Measurements from ENCODE around the gene PRPF38B.
A peak's percentile ranks its signal among the peaks of the same experiment; 100 is the strongest.

The PRPF38B gene

DNA sequence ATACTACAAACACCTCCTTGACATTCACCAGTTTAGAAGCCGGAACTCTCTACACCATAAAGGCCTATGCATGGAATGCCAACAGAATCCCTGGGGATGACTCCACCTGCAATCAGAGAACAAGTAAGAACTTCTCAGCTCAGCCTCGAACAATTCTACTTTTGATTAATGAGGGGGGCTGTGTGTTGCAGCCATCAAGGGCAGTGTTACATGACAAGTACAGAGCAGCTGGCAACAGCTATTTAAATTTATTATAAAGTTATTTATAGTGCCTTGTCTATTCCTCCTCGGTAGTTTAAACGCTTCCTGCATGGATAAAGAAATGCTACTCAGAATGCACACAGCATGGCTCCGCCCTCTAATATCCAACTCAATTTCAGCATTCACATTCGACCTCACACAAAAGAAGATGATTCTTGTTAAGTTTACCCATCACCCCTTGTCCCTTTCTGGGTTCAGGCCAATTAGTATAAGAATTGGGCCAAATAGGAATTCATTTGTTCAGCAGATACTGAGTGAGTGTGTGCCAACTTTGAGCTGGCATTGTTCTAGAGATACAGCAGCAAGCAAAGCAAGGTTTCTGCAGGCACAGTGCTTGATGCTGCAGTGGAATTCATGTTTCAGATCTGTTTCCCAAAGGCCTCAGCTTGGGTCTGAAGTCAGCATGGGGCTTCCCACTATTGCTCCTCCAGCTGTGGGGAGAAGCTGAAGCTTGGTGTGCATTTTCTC is 27.0 kb downstream of the PRPF38B start:
- no peak for DNase-seq (ENCODE audit: low read depth)

DNA sequence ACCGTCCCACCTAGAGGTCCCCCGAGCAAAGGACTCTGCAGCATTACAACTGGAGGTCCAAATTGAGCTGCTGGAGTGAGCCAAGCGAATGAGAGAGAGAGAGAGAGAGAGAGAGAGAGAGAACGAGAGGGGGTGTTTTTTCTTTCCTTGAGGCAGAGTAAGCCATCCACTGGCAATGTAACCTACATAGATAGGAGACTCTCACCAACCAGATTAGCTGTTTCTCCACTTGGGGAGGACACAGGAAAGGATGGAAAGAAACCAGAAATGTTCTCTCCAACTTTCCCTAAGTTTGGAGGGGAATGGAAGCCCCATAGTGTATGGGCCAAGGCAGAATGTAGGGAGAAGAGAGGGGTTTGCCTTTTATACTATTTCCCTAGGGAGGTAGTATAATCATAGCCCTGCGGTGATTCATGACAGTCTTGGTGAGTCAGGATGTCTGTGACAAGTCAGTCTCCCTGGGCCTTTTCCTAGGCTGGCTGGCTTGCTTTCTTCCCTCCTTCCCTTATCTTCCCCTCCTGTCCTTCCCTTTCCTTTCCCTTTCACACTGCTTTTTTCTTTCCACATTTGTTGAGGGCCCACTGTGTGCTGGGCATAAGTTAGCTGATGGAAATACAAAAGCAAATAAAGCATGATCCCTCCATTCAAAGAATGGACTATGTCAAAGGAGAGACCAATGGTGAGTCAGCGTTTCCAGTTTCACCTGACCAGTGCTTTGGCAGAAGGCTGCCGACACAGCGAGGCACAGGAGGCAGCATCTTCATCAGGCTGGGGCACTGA is 27.7 kb downstream of the PRPF38B start:
- DNase-seq (ENCODE audit: low read depth), result no peak

DNA sequence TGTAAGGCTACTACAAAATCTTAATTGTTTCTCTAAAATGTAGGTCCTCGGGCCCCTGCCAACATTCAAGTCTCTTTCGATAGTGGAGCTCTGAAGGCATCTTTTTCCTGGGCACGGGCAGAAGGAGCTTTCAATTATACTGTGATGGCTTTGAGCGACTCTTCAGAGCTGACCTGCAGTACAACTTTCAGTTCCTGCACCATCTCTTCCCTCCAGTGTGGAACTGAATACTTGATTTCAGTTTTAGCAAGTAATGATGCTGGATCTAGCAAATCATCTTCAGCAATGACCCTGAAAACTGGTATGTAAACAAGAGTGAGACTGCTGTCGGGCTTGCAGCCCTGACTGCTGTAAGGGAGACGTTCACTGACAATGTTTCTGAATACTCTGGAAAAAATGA is 30.2 kb downstream of the PRPF38B start:
- no peak for DNase-seq (ENCODE audit: low read depth)

DNA sequence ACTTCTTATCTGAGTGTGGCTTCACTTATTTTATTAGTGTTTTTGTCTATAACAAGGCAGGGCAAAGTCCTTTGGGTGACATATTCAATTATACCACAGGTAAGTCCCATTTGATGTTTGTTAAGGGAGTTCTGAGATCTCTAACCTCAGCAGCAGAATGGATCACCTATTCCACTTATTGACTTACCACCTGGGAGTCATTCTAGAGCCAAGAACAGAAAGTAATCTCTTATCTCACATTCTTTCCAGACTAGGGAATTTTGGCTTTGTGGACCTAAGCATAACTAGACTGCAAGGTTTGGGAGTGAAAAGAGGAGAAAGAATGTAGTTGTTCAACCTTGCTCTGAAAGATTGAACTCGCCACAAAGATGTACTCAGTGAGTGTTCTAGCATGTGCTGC is 33.8 kb downstream of the PRPF38B start:
- DNase-seq (ENCODE audit: low read depth), result no peak

DNA sequence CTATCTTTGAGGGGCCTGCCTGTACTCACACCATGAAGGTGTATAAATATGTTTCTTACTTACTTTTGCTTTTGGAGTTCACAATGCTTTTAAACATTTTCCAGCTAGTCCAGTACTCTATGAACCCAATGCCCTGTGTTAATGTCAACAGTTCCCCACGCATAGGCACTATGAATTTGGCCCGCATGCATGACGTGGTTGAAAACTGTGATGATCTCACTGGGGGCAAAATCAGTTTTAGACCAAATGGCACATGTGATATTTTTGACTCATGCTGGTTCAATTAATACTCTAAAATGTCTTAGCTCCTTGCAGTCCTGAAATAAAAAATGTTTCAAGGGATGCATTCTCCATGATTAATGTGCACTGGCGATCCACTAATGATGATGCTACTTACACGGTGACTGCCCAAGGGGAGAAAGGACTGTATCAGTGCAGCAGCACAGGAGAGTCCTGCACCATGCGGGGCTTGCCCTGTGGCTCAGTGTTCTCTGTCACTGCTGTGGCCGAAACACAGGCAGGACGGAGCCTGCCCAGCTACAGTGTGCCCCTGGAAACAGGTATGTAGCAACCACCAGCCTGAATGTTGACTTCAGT is 36.3 kb downstream of the PRPF38B start:
- no peak for DNase-seq (ENCODE audit: low read depth)

DNA sequence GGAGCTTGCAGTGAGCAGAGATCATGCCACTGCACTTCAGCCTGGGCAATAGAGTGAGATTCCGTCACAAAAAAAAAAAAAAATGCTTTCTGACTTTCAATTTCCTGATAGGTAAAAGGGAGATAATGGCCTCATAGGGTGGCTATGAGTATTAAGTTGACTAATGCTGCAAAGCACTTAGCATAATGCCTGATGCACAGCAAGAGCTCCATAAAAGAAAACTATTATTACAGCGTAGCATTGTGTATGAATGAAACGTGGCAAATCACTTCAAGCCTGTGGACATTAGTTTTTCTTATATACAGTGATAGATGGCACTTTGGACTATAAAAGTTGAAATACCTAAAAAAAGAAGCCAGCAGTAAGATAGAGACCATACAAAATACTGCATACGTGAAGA is 37.4 kb downstream of the PRPF38B start:
- DNase-seq (ENCODE audit: low read depth), result no peak

DNA sequence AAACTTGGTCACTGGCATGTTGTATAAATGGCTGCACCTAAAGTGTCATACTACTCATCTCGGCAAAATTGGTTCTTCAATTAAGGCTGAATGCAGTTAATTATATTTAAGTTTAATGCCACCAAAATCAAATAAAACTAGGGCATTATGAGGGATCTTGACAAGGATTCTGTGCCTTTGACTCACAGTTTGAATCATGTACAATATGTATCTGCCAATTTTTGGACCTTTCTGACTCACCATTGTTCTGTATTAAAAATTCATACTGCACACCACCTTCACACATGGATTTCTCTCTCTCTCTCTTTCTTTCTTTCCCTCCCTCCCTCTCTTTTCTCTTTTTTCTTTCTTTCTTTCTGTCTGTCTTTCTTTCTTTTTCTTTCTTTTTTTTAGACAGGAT is 40.3 kb downstream of the PRPF38B start:
- no peak for DNase-seq (ENCODE audit: low read depth)

DNA sequence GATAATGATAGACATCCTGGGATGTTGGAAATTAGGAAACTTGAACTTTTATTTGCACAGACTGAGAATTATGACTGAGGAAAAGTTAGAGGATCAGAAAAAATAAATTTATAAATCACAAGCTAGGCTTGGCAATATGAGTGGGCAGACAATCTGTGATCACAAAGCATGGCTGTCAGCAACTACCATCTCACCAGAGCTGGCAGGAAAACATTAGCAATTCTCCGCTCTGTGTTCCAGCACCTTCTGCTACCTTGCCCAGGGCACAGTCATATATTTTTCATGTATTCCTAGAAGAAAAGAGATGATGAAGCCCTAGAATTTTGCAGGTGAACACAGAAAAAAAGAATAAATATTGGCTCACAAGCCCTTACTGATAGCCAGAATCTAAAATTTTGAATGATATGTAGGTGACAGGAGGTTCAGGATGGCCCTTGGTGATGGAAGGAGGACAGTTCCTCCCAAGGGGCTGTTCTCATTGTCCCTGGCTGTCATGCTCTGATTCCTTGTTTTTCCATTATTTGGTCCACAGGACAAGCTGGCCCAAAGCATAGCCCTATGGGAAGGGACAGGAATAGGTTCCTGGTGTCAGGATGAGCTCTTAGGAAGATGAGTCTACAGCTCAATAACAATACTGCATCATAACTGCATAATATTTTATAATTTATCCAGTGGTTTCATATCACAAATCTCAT is 42.2 kb downstream of the PRPF38B start:
- DNase-seq (ENCODE audit: low read depth), result no peak

DNA sequence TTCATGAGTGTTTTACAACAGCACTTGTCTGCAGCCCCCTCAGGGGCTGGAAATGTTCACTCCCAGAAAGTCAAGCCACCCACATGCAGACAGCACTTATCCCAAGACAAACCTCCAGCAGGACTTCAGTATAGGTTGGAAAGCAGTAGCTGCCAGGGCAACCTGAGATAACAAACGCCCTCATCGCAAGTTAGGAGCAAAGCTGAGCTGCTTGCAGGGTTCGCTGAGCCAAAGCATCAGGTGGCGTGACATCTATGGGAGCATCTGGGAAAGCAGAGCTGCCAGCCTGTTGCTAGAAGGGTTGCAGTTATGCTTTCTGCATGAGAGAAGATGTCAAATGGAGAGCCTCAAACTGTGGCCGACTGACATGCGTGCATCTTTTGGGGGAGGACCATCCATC is 50.1 kb downstream of the PRPF38B start:
- DNase-seq (ENCODE audit: low read depth), result no peak

DNA sequence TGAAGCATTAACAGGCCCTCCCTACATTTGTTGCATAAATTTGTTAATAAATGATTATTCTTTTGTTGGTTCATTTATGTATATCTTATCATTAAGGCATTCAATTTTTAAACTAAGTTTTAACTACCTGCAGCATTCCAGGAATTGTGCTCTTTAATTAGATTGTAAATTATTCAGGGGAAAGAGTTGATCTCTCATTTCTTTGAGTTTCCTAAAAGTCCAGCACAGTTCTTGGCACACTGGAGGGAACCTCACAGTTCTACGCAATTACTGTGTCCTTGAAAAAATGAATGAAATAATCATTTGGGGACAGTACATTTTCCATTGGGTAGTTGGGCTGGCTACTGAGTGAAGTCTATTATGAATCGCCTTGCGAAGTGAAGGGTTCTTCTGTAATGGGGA is 53.9 kb downstream of the PRPF38B start:
- DNase-seq (ENCODE audit: low read depth), result no peak

DNA sequence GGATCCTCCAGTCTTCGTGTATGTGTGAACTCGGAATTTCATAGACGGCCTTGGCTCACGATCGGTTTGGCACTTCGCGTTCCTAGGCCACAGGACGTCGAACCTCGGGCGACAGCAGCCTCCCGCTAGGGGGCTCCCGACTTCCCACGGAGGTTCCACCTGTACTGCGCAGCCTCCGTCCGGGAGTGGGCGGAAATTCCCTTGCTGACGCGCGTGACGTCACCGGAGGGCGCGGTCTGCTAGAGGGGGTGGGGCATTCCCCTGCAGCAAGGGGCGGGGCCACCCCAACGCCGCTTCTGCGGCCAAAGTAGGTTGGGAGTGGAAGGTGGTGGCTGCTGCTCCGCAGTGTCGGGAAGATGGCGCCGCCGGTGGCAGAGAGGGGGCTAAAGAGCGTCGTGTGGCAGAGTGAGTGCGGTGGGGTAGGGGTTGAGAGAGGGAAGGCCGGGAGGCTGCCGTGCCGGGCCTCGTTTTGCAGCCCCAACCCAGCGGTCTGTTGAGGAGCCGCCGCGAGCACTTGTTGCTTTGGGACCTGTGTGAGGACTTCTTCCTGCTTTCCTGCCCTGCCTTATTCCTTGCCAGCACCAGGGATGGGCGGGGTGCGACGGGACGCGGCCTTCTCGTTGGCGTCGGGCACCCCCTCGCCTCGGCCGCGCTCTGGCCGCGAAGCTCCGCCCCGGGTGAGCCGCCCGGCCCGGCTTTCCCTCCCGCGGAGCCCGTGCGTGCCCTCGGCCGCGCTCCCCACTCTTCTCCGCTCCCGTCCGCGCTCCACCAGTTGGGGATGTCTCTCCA is 54.5 kb downstream of the PRPF38B start, which contains the start of gene STXBP3:
Gene STXBP3 (plus strand): TSS at position 293 of the 789 bp plus-strand sequence. CDS start 64 bp downstream, at position 357.
- peak; percentile 98 for DNase-seq (ENCODE audit: low read depth)

DNA sequence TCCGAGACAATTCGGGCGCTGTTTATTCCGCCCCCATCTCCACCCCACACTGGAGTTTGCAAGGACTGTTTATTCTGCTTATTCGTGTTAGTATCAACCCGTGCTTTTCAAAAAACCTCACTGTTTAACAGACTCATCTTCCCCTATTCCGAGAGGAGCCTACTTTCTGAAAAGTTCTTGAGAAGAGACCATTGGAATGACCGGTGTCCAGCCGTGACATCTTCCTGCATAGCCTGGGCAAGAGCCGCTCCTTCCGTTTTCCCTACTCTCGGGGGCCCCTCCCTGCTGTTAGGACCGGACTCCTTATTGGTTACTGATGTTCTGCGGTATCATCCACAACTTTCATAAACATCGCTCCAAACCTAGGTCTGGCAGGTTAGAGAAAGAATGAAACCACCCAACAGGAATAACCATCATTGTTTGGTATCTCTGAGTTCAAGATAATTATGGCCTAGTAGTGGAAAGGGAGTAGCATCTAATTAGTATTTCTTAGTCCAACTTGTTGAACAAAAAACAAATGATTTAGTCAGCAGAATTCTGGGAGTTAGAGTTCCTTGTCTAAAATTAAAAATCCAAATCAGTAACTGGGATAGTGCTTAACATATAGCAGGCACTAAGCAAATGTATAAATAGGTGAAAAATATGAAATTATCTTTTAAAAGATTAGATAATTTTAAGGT is 55.2 kb downstream of the PRPF38B start:
- peak; percentile 13 for DNase-seq (ENCODE audit: low read depth)

DNA sequence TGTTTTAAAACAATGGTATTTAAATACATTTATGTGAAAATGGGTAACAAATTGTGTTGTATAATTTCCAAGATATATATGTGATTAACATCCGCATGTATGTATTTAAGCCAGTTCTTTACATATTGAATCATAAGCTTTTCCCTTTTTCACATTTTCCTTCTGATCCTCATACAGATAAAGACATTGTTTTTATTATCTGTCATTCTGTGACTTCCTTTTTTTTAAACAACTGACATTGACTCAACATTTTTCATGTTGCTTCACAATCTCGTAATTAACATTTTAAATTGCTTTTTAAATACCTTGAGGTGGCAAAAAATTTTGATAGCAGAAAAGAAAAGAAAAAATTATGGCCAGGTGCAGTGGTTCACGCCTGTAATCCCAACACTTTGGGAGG is 55.8 kb downstream of the PRPF38B start:
- no peak for DNase-seq (ENCODE audit: low read depth)

DNA sequence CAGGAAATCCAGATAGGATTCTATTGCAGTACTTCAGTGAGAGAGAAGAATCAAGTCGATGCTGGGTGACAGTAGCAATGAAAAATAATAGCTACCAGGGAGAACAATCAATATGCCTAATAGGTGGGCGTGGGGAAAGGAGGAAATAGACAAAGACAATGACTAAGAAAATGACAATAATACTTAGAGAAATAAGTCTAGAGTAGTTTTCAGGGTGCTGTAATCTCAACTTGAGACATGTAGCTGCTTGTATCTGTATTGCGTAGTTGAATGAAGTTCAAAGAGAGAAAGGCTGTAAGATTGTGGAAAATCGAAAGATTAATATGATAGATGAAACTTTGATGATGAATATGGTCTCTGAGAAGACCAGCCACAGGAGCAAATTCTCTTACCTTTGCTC is 57.0 kb downstream of the PRPF38B start:
- DNase-seq (ENCODE audit: low read depth), result no peak

DNA sequence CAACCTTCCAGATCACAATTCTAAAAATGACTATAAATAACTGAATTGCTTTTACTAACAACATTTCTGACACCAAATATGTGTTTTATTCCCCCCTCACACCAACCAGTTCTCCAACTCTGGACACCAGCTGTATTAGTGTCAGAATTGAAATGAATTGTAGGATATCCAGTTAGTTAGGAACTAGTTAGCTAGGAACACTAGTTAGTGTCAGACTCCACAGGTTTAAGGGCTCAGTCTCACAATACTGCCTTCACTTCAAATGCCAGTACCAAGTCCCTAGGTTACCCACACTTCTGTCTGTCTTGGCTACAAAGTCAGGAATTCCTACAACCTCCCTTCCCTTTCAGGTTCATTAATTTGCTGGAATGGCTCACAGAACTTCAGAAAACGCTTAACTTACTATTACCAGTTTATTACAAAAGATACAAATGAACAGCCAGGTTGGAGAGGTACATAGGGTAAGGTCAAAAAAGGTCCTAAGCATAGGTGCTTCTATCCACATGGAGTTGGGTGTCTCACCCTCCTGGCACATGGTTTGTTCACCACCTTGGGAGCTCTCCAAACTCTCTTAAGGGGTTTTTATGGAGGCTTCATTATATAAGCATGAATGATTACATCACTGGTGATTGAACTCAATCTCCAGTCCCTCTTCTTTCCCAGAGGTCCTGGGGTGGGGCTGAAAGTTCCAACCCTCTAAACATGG is 58.5 kb downstream of the PRPF38B start:
- no peak for DNase-seq (ENCODE audit: low read depth)

Data from T-helper 22 cell (primary cell).